Heart left ventricle (tissue), 16 donors: ENCODE results near the gene LRRC27. TPM values are rescaled to one million over a fixed set of nuclear protein-coding genes. Genes with fewer than 3 reads are reported as not detected.

Experiments used
- ATAC-seq, 4 donors: fragments of 200-7000 bp; cut with Tn5 transposase; one replicate each; pipeline ENCODE4 v1.9.1; 2020 to 2022; ENCODE audit warnings: moderate library complexity in 4 of 4, mild to moderate bottlenecking in 3 of 4, moderate number of reproducible peaks in 1 of 4
- DNase-seq, 5 donors: peaks; one replicate each; pipeline ENCODE4 v3.0.0-alpha.2; 2020
- H3K27ac ChIP-seq, 12 donors: fragments of 200-600 bp; sonication (generic) in 4 of 12; one replicate each; pipeline versions ENCODE4 v1.5.0 to v1.8.0; 2016 to 2022; ENCODE audit warnings: mild to moderate bottlenecking in 2 of 12
- H3K27me3 ChIP-seq, 9 donors: fragments of 200-600 bp; sonication (generic) in 2 of 9; one replicate each; pipeline versions ENCODE4 v1.5.1 to v1.8.0; 2016 to 2022; ENCODE audit warnings: mild to moderate bottlenecking in 3 of 9
- H3K36me3 ChIP-seq, 9 donors: fragments of 200-600 bp; sonication (generic) in 2 of 9; one replicate each; pipeline versions ENCODE4 v1.5.0 to v1.8.0; 2018 to 2022; ENCODE audit warnings: mild to moderate bottlenecking in 2 of 9
- H3K4me1 ChIP-seq, 12 donors: fragments of 200-600 bp; sonication (generic) in 4 of 12; one replicate each; pipeline versions ENCODE4 v1.5.0 to v1.8.0; 2016 to 2022; ENCODE audit warnings: mild to moderate bottlenecking in 3 of 12
- H3K4me3 ChIP-seq, 12 donors: fragments of 200-600 bp; sonication (generic) in 4 of 12; one replicate each; pipeline versions ENCODE4 v1.5.0 to v1.8.0; 2017 to 2022; ENCODE audit warnings: mild to moderate bottlenecking in 9 of 12, moderate library complexity in 4 of 12
- H3K9me3 ChIP-seq, 12 donors: fragments of 200-600 bp; sonication (generic) in 4 of 12; one replicate each; pipeline versions ENCODE4 v1.5.0 to v1.8.0; 2016 to 2022; ENCODE audit warnings: mild to moderate bottlenecking in 1 of 12
- CTCF ChIP-seq, 12 donors: fragments of 200-600 bp; sonication (generic) in 4 of 12; IDR thresholded peaks; one replicate each; pipeline versions ENCODE4 v1.5.0 to v1.8.0; 2018 to 2022; ENCODE audit warnings: antibody characterized with exemption in 12 of 12, mild to moderate bottlenecking in 5 of 12
- POLR2A ChIP-seq, 2 donors: fragments of 450-650 bp; IDR thresholded peaks; one replicate each; pipeline ENCODE4 v1.6.1; 2017; ENCODE audit warnings: antibody characterized with exemption in 2 of 2, mild to moderate bottlenecking in 2 of 2, moderate library complexity in 2 of 2
- WGBS, 4 donors: extraction: QIAGEN DNeasy Blood & Tissue Kit in 2 of 4; methylation state at CpG; one replicate each; pipeline versions ENCODE4 v1.1.5 to v1.1.7; 2013 to 2018; 5-methylcytosine and 5-hydroxymethylcytosine counted together
- intact Hi-C, 10 donors: fragments of 100-400 bp; cut with DNase I; formaldehyde crosslinking; loops; one replicate each; pipeline versions ENCODE4 v1.11.1 to v1.14.2; 2022
- polyA plus RNA-seq, 2 donors: library from polyadenylated mRNA; stranded (reverse); fragments of 200-250 nt; gene quantifications; one replicate each; pipeline ENCODE4 v1.2.3, GENCODE V29; 2013
- total RNA-seq, 9 donors: library from RNA; depleted of rRNA in 2 of 9; stranded (reverse); fragments of >200 nt in 2 of 9; fragmentation: NEBNext Ultra II Directional in 3 of 9; extraction: Animal tissue kit (Norgen Biotek cat#: 25700) in 3 of 9; gene quantifications; one replicate each; pipeline versions ENCODE4 v1.1.0 to v1.2.4, GENCODE V29; 2016 to 2023
- donor health status: ischemic (EF 13 %, LVEDD 7.1; RV severe dilation, severe dysfunction).
- donor health status: healthy with polysubstance abuse.
- donor health status: DM: no; HTN: yes; CAD: no.
- donor health status: DM: no; HTN: no; CAD: no.
- donor health status: ischemic (EF 25% LVEDD 6.9; RV normal size, moderate dysfunction).
- donor health status: ischemic (EF 25% LVEDD 5.7; RV mildly dilated, moderate dysfunction).
- donor health status: healthy.
- donor health status: DM: yes; HTN: yes; CAD: no.
- donor health status: ischemic (EF 35%, LVEDD 5.7; RV mildly dilated, moderate dysfunction).
- donor health status: nonischemic (EF 11% LVEDD 7.7; RV severe dilation, severe dysfunction).
- donor health status: DM: yes; HTN: yes; CAD: no.
- donor health status: PGD.
- donor health status: ischemic (EF 29% LVEDD 5.4; RV normal size, mild dysfunction).
- donor health status: nonischemic (EF 23%, LVEDD 6.1; RV moderate dilation, normal function).

The LRRC27 gene
- total and polyA plus RNA-seq, 11 donors: 2.6 to 8.9 (median 5.1) TPM

GRCh38 chr10:132396494-132397035 is 64.6 kb downstream of the LRRC27 start:
- no peak for TF ChIP-seq POLR2A (IDR thresholded peaks at IDR 0.05)
- TF ChIP-seq CTCF (IDR thresholded peaks at IDR 0.05): peak in 8 of 12 donors; percentile 7 to 54 (median 36)
- H3K27ac ChIP-seq: peak overlapping the region; percentile 86 to 99 (median 96)
- peak; percentile 68 to 85 (median 75) for DNase-seq
- H3K9me3 ChIP-seq: no peaks in the 10 kb centered on the region
- WGBS, 4 donors: 1 to 2% (median 1%) methylated on average over 34 to 79 of the region's 80 CpGs; no CpG with 5 or more reads in 1 of the 4 donors
- ATAC-seq: peak in 3 of 4 donors; percentile 43 to 59 (median 53)
- H3K4me3 ChIP-seq: peak overlapping the region; percentile 21 to 98 (median 70)
- intact Hi-C loops: loop anchor here in 4 of 10 donors (1.0 to 10.0 kb wide), 6 partner anchors 24 to 238 kb away; no protein-coding TSS in a partner anchor
- H3K4me1 ChIP-seq: peaks cover 0 to 63% (median 39%) of the 10 kb centered on the region in 12 donors
- H3K27me3 ChIP-seq: no peaks in the 10 kb centered on the region
- H3K36me3 ChIP-seq: no peaks in the 10 kb centered on the region

- DNase-seq (peak; percentile 55 to 83 (median 76)), ATAC-seq (peak in 2 of 4 donors; percentile 2 to 15)
- Histone ChIP-seq H3K4me1 (peaks cover 0 to 69% (median 41%) of the 10 kb centered on the region in 12 donors), H3K27me3 (no peaks in the 10 kb centered on the region), H3K9me3 (no peaks in the 10 kb centered on the region), H3K36me3 (no peaks in the 10 kb centered on the region), H3K27ac (peak within 1 kb of the TSS; percentile 86 to 99 (median 96)), H3K4me3 (peak within 1 kb of the TSS; percentile 66 to 98 (median 82))
- 0 to 1% (median 0%) methylated on average over 31 to 86 of the region's 86 CpGs; no CpG with 5 or more reads in 1 of the 4 donors for WGBS, 4 donors
- intact Hi-C loops: loop anchor here in 4 of 10 donors (2.0 to 10.0 kb wide), 5 partner anchors 24 to 238 kb away; no protein-coding TSS in a partner anchor
- TF ChIP-seq CTCF (IDR thresholded peaks at IDR 0.05) (no peak), POLR2A (IDR thresholded peaks at IDR 0.05) (peak in 1 of 2 donors; percentile 31)
These were observed 65.1 kb downstream of the LRRC27 start, which contains the start of gene PWWP2B for GRCh38 chr10:132397036-132397541. TSS of gene PWWP2B (plus strand) at chr10:132397200. CDS start at chr10:132397227, 27 bp downstream.

GRCh38 chr10:132397671-132398565 is 65.9 kb downstream of the LRRC27 start:
- TF ChIP-seq CTCF (IDR thresholded peaks at IDR 0.05) (no peak), POLR2A (IDR thresholded peaks at IDR 0.05) (no peak)
- H3K36me3 ChIP-seq: no peaks in the 10 kb centered on the region
- peak overlapping the region; percentile 74 to 97 (median 86) for H3K27ac ChIP-seq
- H3K4me1 ChIP-seq: peaks cover 0 to 69% (median 42%) of the 10 kb centered on the region in 12 donors
- intact Hi-C loops: loop anchor here in 4 of 10 donors (2.0 to 10.0 kb wide), 5 partner anchors 23 to 237 kb away; no protein-coding TSS in a partner anchor
- H3K9me3 ChIP-seq: no peaks in the 10 kb centered on the region
- H3K27me3 ChIP-seq: no peaks in the 10 kb centered on the region
- ATAC-seq (peak in 1 of 4 donors; percentile 25), DNase-seq (peak in 2 of 5 donors; percentile 67 to 73)
- WGBS, 4 donors: 28 to 33% (median 32%) methylated on average over 24 to 40 of the region's 40 CpGs
- H3K4me3 ChIP-seq: peak overlapping the region; percentile 66 to 98 (median 82)
